WERI-Rb-1 (cell line): ENCODE data around the gene OR2C1.

Experiments used
- DNase-seq: peaks from one replicate; pipeline ENCODE4 v3.0.0-alpha.2; 2020
- H3K27ac ChIP-seq: fragments of 250-450 bp; sonication (Bioruptor Pico); 2 replicates; pipeline ENCODE4 v1.5.1; 2020; ENCODE audit warnings: mild to moderate bottlenecking, moderate library complexity
- H3K27me3 ChIP-seq: fragments of 250-450 bp; sonication (Bioruptor Pico); 2 replicates; pipeline ENCODE4 v1.5.1; 2021; ENCODE audit warnings: mild to moderate bottlenecking, low read depth, moderate library complexity; ENCODE audit not compliant: insufficient read depth, severe bottlenecking
- H3K36me3 ChIP-seq: fragments of 250-450 bp; sonication (Bioruptor Pico); 2 replicates; pipeline ENCODE4 v1.5.1; 2020; ENCODE audit warnings: mild to moderate bottlenecking, moderate library complexity
- H3K4me3 ChIP-seq: 2 replicates; pipeline ENCODE4 v1.5.1; 2011; ENCODE audit warnings: low read depth, mild to moderate bottlenecking, control low read depth, low read length
- H3K9me3 ChIP-seq: fragments of 250-450 bp; sonication (Bioruptor Pico); 2 replicates; pipeline ENCODE4 v1.5.1; 2021; ENCODE audit warnings: mild to moderate bottlenecking, moderate library complexity; ENCODE audit not compliant: severe bottlenecking
- CTCF ChIP-seq: IDR thresholded peaks from 2 replicates; pipeline ENCODE4 v1.5.1; 2011; ENCODE audit warnings: low read depth, mild to moderate bottlenecking, control low read depth, inconsistent platforms, low read length

The OR2C1 gene

GRCh38 chr16:3328104-3328503, 27.6 kb upstream of the OR2C1 start:
- Histone ChIP-seq H3K27ac (no peak overlapping the region), H3K9me3 (no peaks in the 10 kb centered on the region), H3K36me3 (no peaks in the 10 kb centered on the region), H3K4me3 (no peak overlapping the region), H3K27me3 (no peaks in the 10 kb centered on the region)
- no peak for DNase-seq
- no peak for TF ChIP-seq CTCF

- Histone ChIP-seq H3K27ac (no peak overlapping the region), H3K4me3 (no peak overlapping the region), H3K36me3 (no peaks in the 10 kb centered on the region), H3K9me3 (no peaks in the 10 kb centered on the region), H3K27me3 (no peaks in the 10 kb centered on the region)
- no peak for TF ChIP-seq CTCF
- no peak for DNase-seq
Measured at GRCh38 chr16:3328643-3329042, 27.0 kb upstream of the OR2C1 start.

GRCh38 chr16:3346041-3346440, 9.6 kb upstream of the OR2C1 start:
- Histone ChIP-seq H3K4me3 (no peak overlapping the region), H3K36me3 (no peaks in the 10 kb centered on the region), H3K27me3 (no peaks in the 10 kb centered on the region), H3K9me3 (no peaks in the 10 kb centered on the region), H3K27ac (no peak overlapping the region)
- no peak for TF ChIP-seq CTCF
- DNase-seq = no peak

GRCh38 chr16:3347586-3347985, 8.1 kb upstream of the OR2C1 start:
- H3K9me3 ChIP-seq = no peaks in the 10 kb centered on the region
- TF ChIP-seq CTCF = no peak
- no peak for DNase-seq

GRCh38 chr16:3348547-3349167, 7.0 kb upstream of the OR2C1 start:
- no peaks in the 10 kb centered on the region for H3K9me3 ChIP-seq
- H3K27ac ChIP-seq = no peak overlapping the region
- DNase-seq = no peak
- no peak for TF ChIP-seq CTCF
- H3K4me3 ChIP-seq = no peak overlapping the region
- no peaks in the 10 kb centered on the region for H3K36me3 ChIP-seq
- H3K27me3 ChIP-seq = no peaks in the 10 kb centered on the region

More at GRCh38 chr16:3347586-3347985, 8.1 kb upstream of the OR2C1 start:
- no peak overlapping the region for H3K4me3 ChIP-seq
- H3K27me3 ChIP-seq = no peaks in the 10 kb centered on the region
- no peak overlapping the region for H3K27ac ChIP-seq
- H3K36me3 ChIP-seq = no peaks in the 10 kb centered on the region

- no peaks in the 10 kb centered on the region for H3K9me3 ChIP-seq
- H3K27me3 ChIP-seq = no peaks in the 10 kb centered on the region
- no peak for TF ChIP-seq CTCF
- no peaks in the 10 kb centered on the region for H3K36me3 ChIP-seq
- no peak overlapping the region for H3K27ac ChIP-seq
- DNase-seq = no peak
- no peak overlapping the region for H3K4me3 ChIP-seq
Measured at GRCh38 chr16:3349175-3349574, 6.5 kb upstream of the OR2C1 start.
